SK-N-SH treated with all-trans-retinoic acid at 6 μM for 48 hours (cell line): ENCODE measurements around the gene ANXA3.
A peak's percentile ranks its signal among the peaks of the same experiment; 100 is the strongest.

ENCODE experiments used
- ARNTL ChIP-seq: fragments of 450-650 bp; formaldehyde crosslinking; IDR thresholded peaks from 2 replicates; pipeline ENCODE4 v1.5.0; 2020; ENCODE audit warnings: low read depth, mild to moderate bottlenecking, moderate library complexity, borderline replicate concordance
- CSDC2 ChIP-seq: fragments of 250-450 bp; sonication (Bioruptor Pico); IDR thresholded peaks from 2 replicates; pipeline ENCODE4 v1.5.0; 2020; ENCODE audit warnings: mild to moderate bottlenecking, moderate library complexity
- ZFP3 ChIP-seq: fragments of 250-450 bp; sonication (Bioruptor Pico); IDR thresholded peaks from 2 replicates; pipeline ENCODE4 v1.5.0; 2020; ENCODE audit warnings: mild to moderate bottlenecking, moderate library complexity
- TF ChIP-seq, protein P1 (sequence below): fragments of 250-450 bp; sonication (Bioruptor Pico); IDR thresholded peaks from 2 replicates; pipeline ENCODE4 v1.5.1; 2020; ENCODE audit warnings: low read depth, mild to moderate bottlenecking, moderate library complexity

DNA sequence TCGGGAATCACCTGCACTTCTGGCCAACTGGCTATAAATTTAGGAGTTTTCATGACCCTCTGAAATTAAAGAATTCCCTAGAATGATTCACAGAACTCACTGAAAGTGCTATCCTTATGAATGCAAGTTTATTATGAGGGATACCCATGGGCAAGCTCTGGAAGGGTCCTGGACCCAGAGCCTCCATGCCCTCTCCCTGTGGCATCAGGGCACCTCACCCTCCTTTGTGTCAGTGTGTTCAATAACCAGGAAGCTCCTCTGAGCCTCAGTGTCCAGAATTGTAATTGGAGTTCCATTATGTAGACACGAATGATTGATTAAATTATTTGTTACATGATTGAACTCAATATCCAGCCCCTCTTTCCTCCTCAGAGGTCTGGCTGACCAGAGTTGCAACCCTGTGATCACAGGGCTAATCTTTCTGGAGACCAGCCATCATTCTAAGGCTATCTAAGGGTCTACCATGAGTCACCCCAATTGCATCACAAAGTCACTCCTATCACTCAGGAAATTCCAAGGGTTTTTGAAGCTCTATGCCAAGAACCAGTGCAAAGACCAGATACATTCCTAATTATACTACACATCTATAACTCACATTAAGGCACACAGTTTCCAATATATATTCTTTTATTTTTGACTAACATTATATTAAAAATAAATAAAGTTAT is 8.9 kb downstream of the ANXA3 start:
- 0 out of 2 replicates have a peak, but pooled peaks have one; percentile 17 for TF ChIP-seq ZFP3 (CRISPR knock-in tag)
- TF ChIP-seq, protein P1, sequence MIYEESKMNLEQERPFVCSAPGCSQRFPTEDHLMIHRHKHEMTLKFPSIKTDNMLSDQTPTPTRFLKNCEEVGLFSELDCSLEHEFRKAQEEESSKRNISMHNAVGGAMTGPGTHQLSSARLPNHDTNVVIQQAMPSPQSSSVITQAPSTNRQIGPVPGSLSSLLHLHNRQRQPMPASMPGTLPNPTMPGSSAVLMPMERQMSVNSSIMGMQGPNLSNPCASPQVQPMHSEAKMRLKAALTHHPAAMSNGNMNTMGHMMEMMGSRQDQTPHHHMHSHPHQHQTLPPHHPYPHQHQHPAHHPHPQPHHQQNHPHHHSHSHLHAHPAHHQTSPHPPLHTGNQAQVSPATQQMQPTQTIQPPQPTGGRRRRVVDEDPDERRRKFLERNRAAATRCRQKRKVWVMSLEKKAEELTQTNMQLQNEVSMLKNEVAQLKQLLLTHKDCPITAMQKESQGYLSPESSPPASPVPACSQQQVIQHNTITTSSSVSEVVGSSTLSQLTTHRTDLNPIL (CRISPR knock-in tag), result peak; percentile 67
- no peak for TF ChIP-seq ARNTL (CRISPR knock-in tag)
- TF ChIP-seq CSDC2, result peak; percentile 68; the same call in 1 of the 2 replicates
